Rectal smooth muscle tissue (tissue), 1 donor: ENCODE results near the gene TSGA10IP.

ENCODE experiments used
- H3K27ac ChIP-seq: one replicate; pipeline ENCODE4 v1.7.0; 2013; ENCODE audit warnings: low read depth, low read length, inconsistent platforms
- H3K27me3 ChIP-seq: one replicate; pipeline ENCODE4 v1.7.0; 2013; ENCODE audit warnings: low read length; ENCODE audit not compliant: control insufficient read depth, insufficient read depth
- H3K36me3 ChIP-seq: one replicate; pipeline ENCODE4 v1.7.0; 2013; ENCODE audit warnings: low read length; ENCODE audit not compliant: control insufficient read depth, insufficient read depth
- H3K4me1 ChIP-seq: one replicate; pipeline ENCODE4 v1.7.0; 2013; ENCODE audit warnings: low read length; ENCODE audit not compliant: control insufficient read depth, insufficient read depth
- H3K4me3 ChIP-seq: one replicate; pipeline ENCODE4 v1.7.0; 2013; ENCODE audit warnings: low read length
- H3K9ac ChIP-seq: one replicate; pipeline ENCODE4 v1.7.0; 2013; ENCODE audit warnings: low read length

TSGA10IP gene

GRCh38 chr11:65975771-65976170, 30.5 kb downstream of the TSGA10IP start:
- H3K27ac ChIP-seq = no peak overlapping the region
- no peaks in the 10 kb centered on the region for H3K27me3 ChIP-seq
- no peaks in the 10 kb centered on the region for H3K4me1 ChIP-seq
- no peak overlapping the region for H3K4me3 ChIP-seq
- no peak overlapping the region for H3K9ac ChIP-seq
- peaks cover 25% of the 10 kb centered on the region for H3K36me3 ChIP-seq

GRCh38 chr11:65976216-65977176, 31.2 kb downstream of the TSGA10IP start:
- H3K36me3 ChIP-seq = peaks cover 25% of the 10 kb centered on the region
- H3K27me3 ChIP-seq = no peaks in the 10 kb centered on the region
- H3K4me1 ChIP-seq = no peaks in the 10 kb centered on the region
- H3K27ac ChIP-seq = no peak overlapping the region
- no peak overlapping the region for H3K4me3 ChIP-seq
- no peak overlapping the region for H3K9ac ChIP-seq

GRCh38 chr11:65977621-65978390, 32.5 kb downstream of the TSGA10IP start:
- Histone ChIP-seq H3K4me3 (no peak overlapping the region), H3K4me1 (no peaks in the 10 kb centered on the region), H3K9ac (no peak overlapping the region), H3K27me3 (no peaks in the 10 kb centered on the region), H3K27ac (no peak overlapping the region), H3K36me3 (peaks cover 25% of the 10 kb centered on the region)

GRCh38 chr11:65978391-65979238, 33.3 kb downstream of the TSGA10IP start:
- no peaks in the 10 kb centered on the region for H3K4me1 ChIP-seq
- no peaks in the 10 kb centered on the region for H3K27me3 ChIP-seq
- H3K36me3 ChIP-seq = peaks cover 24% of the 10 kb centered on the region
- no peak overlapping the region for H3K9ac ChIP-seq
- no peak overlapping the region for H3K27ac ChIP-seq
- no peak overlapping the region for H3K4me3 ChIP-seq

GRCh38 chr11:65979261-65979759, 34.0 kb downstream of the TSGA10IP start:
- H3K4me3 ChIP-seq = no peak overlapping the region
- H3K27me3 ChIP-seq = no peaks in the 10 kb centered on the region
- H3K27ac ChIP-seq = no peak overlapping the region
- no peak overlapping the region for H3K9ac ChIP-seq
- no peaks in the 10 kb centered on the region for H3K4me1 ChIP-seq
- peaks cover 25% of the 10 kb centered on the region for H3K36me3 ChIP-seq

- Histone ChIP-seq H3K27me3 (no peaks in the 10 kb centered on the region), H3K9ac (no peak overlapping the region), H3K4me1 (no peaks in the 10 kb centered on the region), H3K4me3 (no peak overlapping the region), H3K27ac (no peak overlapping the region), H3K36me3 (peaks cover 19% of the 10 kb centered on the region)
Measured at GRCh38 chr11:65981101-65981740, 35.9 kb downstream of the TSGA10IP start.

GRCh38 chr11:65981972-65982823, 36.9 kb downstream of the TSGA10IP start:
- no peak overlapping the region for H3K27ac ChIP-seq

GRCh38 chr11:65982824-65983588, 37.7 kb downstream of the TSGA10IP start:
- no peaks in the 10 kb centered on the region for H3K27me3 ChIP-seq
- peaks cover 5% of the 10 kb centered on the region for H3K36me3 ChIP-seq
- no peak overlapping the region for H3K9ac ChIP-seq
- H3K4me1 ChIP-seq = no peaks in the 10 kb centered on the region
- no peak overlapping the region for H3K27ac ChIP-seq
- H3K4me3 ChIP-seq = no peak overlapping the region

More at GRCh38 chr11:65981972-65982823, 36.9 kb downstream of the TSGA10IP start:
- H3K27me3 ChIP-seq = no peaks in the 10 kb centered on the region
- no peak overlapping the region for H3K4me3 ChIP-seq
- peaks cover 9% of the 10 kb centered on the region for H3K36me3 ChIP-seq
- no peak overlapping the region for H3K9ac ChIP-seq
- no peaks in the 10 kb centered on the region for H3K4me1 ChIP-seq

GRCh38 chr11:65983589-65983987, 38.3 kb downstream of the TSGA10IP start:
- peaks cover 5% of the 10 kb centered on the region for H3K36me3 ChIP-seq
- H3K27ac ChIP-seq = no peak overlapping the region
- H3K4me1 ChIP-seq = no peaks in the 10 kb centered on the region
- H3K27me3 ChIP-seq = no peaks in the 10 kb centered on the region
- H3K4me3 ChIP-seq = no peak overlapping the region
- H3K9ac ChIP-seq = no peak overlapping the region

- Histone ChIP-seq H3K27ac (no peak overlapping the region), H3K4me1 (no peaks in the 10 kb centered on the region), H3K9ac (no peak overlapping the region), H3K36me3 (peaks cover 2% of the 10 kb centered on the region), H3K4me3 (no peak overlapping the region), H3K27me3 (no peaks in the 10 kb centered on the region)
Measured at GRCh38 chr11:65987336-65987735, 42.1 kb downstream of the TSGA10IP start.
